ENCODE measurements around the gene ZNF570.
A peak's percentile ranks its signal among the peaks of the same experiment; 100 is the strongest.

The ZNF570 gene

GRCh38 chr19:37468961-37469777 is at the start of gene ZNF570:
TSS of gene ZNF570 (plus strand) at chr19:37469356. CDS start at chr19:37470355, 999 bp downstream.
- peak; percentile 84 for DNase-seq

GRCh38 chr19:37452500-37453245 is 16.5 kb upstream of the ZNF570 start:
- DNase-seq: no peak

GRCh38 chr19:37466277-37466797 is 2.8 kb upstream of the ZNF570 start:
- no peak for DNase-seq

- peak; percentile 93 for DNase-seq
Measured at GRCh38 chr19:37466798-37467607, 2.2 kb upstream of the ZNF570 start, which contains the start of gene ZNF569. TSS of gene ZNF569 (minus strand) at chr19:37467444. CDS start at chr19:37444921, 22,523 bp downstream.

GRCh38 chr19:37467608-37468090 is 1.5 kb upstream of the ZNF570 start:
- no peak for DNase-seq

DNA sequence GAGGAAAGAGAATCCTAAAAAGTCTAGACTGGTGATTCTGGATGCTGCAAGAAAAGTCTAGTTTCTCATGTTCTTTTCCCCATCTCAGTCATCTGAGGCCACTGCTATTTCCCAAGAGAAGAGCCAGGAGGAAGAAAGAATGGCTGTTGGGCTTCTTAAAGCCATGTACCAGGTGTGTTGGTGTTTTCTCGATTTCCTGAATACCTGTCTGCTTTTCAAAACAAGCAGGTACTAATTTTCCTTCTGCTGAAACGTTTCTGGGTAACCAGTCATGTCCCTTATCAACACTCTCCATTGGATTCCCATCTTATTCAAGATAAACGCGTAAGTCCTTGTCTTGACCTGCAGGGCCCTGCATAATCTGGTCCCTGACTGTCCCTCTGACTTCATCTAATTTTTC is 1.1 kb downstream of the ZNF570 start:
- DNase-seq: no peak

GRCh38 chr19:37472165-37472564 is 3.0 kb downstream of the ZNF570 start:
- DNase-seq: no peak

GRCh38 chr19:37484406-37485168 is 15.4 kb downstream of the ZNF570 start:
- DNase-seq: no peak

DNA sequence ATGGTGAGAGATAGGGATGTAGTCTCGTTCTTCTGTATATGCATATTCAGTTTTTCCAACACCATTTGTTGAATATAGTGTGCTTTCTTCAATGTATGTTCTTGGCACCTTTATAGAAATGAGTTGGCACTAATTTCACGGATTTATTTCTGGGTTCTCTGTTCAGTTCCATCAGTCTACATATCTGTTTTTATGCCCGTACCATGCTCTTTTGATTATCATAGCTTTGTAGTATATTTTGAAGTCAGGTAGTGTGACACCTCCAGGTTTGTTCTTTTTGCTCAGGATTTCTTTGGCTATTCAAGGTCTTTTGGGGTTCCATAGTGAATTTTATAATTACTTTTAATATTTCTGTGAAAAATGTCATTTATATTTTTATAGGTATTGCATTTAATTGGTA is 23.1 kb downstream of the ZNF570 start:
- DNase-seq: no peak

- DNase-seq: no peak
Measured at GRCh38 chr19:37505958-37506386, 36.8 kb downstream of the ZNF570 start.

- DNase-seq: peak; percentile 92
Measured at GRCh38 chr19:37506387-37507166, 37.4 kb downstream of the ZNF570 start, which contains the start of gene ZNF793. TSS of gene ZNF793 (plus strand) at chr19:37506939. CDS start at chr19:37523440, 16,501 bp downstream.

- no peak for DNase-seq
Measured at GRCh38 chr19:37507167-37507464, 38.0 kb downstream of the ZNF570 start.

DNA sequence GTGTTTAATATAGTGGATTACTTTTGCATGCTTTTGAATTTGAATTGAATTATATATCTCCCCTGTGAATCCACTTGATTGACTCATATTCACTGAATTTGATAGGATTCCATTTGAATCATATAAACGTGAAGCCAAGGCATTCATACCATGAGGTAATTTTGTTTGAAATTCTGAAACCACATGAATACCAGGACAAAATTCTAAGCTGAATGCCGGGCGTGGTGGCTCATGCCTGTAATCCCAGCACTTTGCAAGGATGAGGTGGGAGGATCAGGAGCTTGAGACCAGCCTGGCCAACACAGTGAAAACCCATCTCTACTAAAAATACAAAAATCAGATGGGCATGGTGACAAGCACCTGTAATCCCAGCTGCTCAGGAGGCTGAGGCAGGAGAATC is 42.0 kb downstream of the ZNF570 start:
- DNase-seq: no peak

- DNase-seq: no peak
Measured at GRCh38 chr19:37511821-37512220, 42.7 kb downstream of the ZNF570 start.

GRCh38 chr19:37513397-37513796 is 44.2 kb downstream of the ZNF570 start:
- no peak for DNase-seq

- no peak for DNase-seq
Measured at GRCh38 chr19:37519890-37520289, 50.7 kb downstream of the ZNF570 start.

- no peak for DNase-seq
Measured at GRCh38 chr19:37537391-37537947, 68.3 kb downstream of the ZNF570 start.

Measured in NCI-H510A treated with DMSO at 0.1 percent for 48 hours (cell line).